Measurements from ENCODE around the gene BLTP2.

- TF ChIP-seq CTCF (conservative IDR thresholded peaks at IDR 0.05) (no peak), EZH2 (IDR thresholded peaks at IDR 0.05; ENCODE audit: low read depth) (no peak)
These were observed 20.8 kb downstream of the BLTP2 start for GRCh38 chr17:28624148-28624547.

Data from PC-9 (cell line).